Measurements from ENCODE around the gene SNTG2. TPM values are rescaled to one million over a fixed set of nuclear protein-coding genes. Genes with fewer than 3 reads are reported as not detected.
"Not testable (repeated sequence)": the region's sequence is repeated elsewhere in the genome, so short reads cannot be mapped to it uniquely, and the experiment has no call there.

SNTG2 gene
- total and polyA plus RNA-seq, 10 of the 15 experiments (the other 5 are each of a cell fraction or from before 2014, with no cell fraction given): not detected

DNA sequence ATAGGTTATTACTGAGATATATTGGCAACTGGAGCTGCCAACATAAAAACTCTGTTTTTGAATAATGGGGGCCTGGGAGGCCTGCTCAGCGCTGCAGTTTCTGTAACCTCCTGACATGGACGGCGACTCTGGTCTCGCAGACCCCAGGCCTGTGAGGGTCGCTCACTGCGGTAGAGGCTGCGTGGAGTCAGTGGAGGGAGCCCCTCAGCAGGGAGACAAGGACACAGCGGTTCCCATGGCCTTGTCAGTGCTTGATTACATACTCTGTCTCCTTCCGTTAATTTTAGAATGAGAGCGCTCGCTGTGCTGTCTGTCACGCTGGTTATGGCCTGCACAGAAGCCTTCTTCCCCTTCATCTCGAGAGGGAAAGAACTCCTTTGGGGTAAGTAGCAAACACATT lies 463.5 kb downstream of the SNTG2 start:
- Histone ChIP-seq H3K4me1 (ENCODE audit: control insufficient read depth, insufficient read depth, low read length) (no peaks in the 10 kb centered on the region), H3K9ac (ENCODE audit: control insufficient read depth, insufficient read depth, low read length) (no peak overlapping the region), H3K27me3 (replicated peaks in 1 of 2; ENCODE audit: control insufficient read depth in 2 of 2, insufficient read depth in 2 of 2, low read length in 1 of 2) (no peaks in the 10 kb centered on the region), H3K9me3 (replicated peaks; ENCODE audit: control insufficient read depth, insufficient read depth, low read length) (no peaks in the 10 kb centered on the region; the same call in 2 of the 3 replicates), H4K20me1 (ENCODE audit: control insufficient read depth, insufficient read depth) (no peaks in the 10 kb centered on the region), H3K27ac (ENCODE audit: control insufficient read depth, insufficient read depth) (no peak overlapping the region), H3K4me3 (no peak overlapping the region), H2AFZ (ENCODE audit: control insufficient read depth, low read depth, low read length) (no peak overlapping the region), H3K79me2 (ENCODE audit: control insufficient read depth, insufficient read depth, low read length) (no peaks in the 10 kb centered on the region), H3K36me3 (ENCODE audit: control insufficient read depth in 2 of 2, insufficient read depth in 2 of 2, low read length in 1 of 2) (no peaks in the 10 kb centered on the region), H3K4me2 (ENCODE audit: control insufficient read depth, insufficient read depth) (no peak overlapping the region)
- WGBS (ENCODE audit: insufficient coverage, insufficient replicate concordance, low lambda C conversion rate, missing lambda C conversion rate): 60% methylated on average over 13 of the region's 13 CpGs
- in situ Hi-C loops (cut with MboI) (no loop called here), intact Hi-C loops (cut with micrococcal nuclease; ENCODE audit: unreplicated experiment) (no loop called here)
- SMC1A ChIA-PET (ENCODE audit: uncharacterized antibody, unreplicated experiment): no interaction called here
- no TSS peak for BruUV-seq (replicated peaks)
- ATAC-seq (no peak), FAIRE-seq (no peak), DNase-seq (ENCODE audit: low read depth, low spot score) (no peak)
- TF ChIP-seq ZBED1 (IDR thresholded peaks at IDR 0.05; ENCODE audit: borderline replicate concordance) (no peak), JUND (IDR thresholded peaks at IDR 0.05; ENCODE audit: low read depth, low read length) (no peak), POU2F2 (IDR thresholded peaks at IDR 0.05; ENCODE audit: borderline replicate concordance, low read depth, low read length) (no peak), ESRRA (IDR thresholded peaks at IDR 0.05; ENCODE audit: low read length) (no peak), NR2F1 (conservative IDR thresholded peaks at IDR 0.05) (no peak), E4F1 (IDR thresholded peaks at IDR 0.05; ENCODE audit: borderline replicate concordance, partially characterized antibody) (no peak)
- POLR2A ChIA-PET: no interaction called here
- RAD21 ChIA-PET (ENCODE audit: unreplicated experiment): no interaction called here
- CTCF ChIA-PET: no interaction called here

- intact Hi-C loops (cut with micrococcal nuclease; ENCODE audit: unreplicated experiment); RAD21 ChIA-PET (ENCODE audit: unreplicated experiment); H3K36me3 ChIP-seq (ENCODE audit: control insufficient read depth in 2 of 2, insufficient read depth in 2 of 2, low read length in 1 of 2); H4K20me1 ChIP-seq (ENCODE audit: control insufficient read depth, insufficient read depth); H3K27me3 ChIP-seq (replicated peaks in 1 of 2; ENCODE audit: control insufficient read depth in 2 of 2, insufficient read depth in 2 of 2, low read length in 1 of 2); BruUV-seq (replicated peaks); DNase-seq (ENCODE audit: low read depth, low spot score); in situ Hi-C loops (cut with MboI); H3K4me1 ChIP-seq (ENCODE audit: control insufficient read depth, insufficient read depth, low read length); CTCF ChIA-PET; H3K4me2 ChIP-seq (ENCODE audit: control insufficient read depth, insufficient read depth); SMC1A ChIA-PET (ENCODE audit: uncharacterized antibody, unreplicated experiment); H3K4me3 ChIP-seq; H3K9ac ChIP-seq (ENCODE audit: control insufficient read depth, insufficient read depth, low read length); H3K9me3 ChIP-seq (replicated peaks; ENCODE audit: control insufficient read depth, insufficient read depth, low read length); H3K27ac ChIP-seq (ENCODE audit: control insufficient read depth, insufficient read depth); H3K79me2 ChIP-seq (ENCODE audit: control insufficient read depth, insufficient read depth, low read length); ATAC-seq; POLR2A ChIA-PET; FAIRE-seq; H2AFZ ChIP-seq (ENCODE audit: control insufficient read depth, low read depth, low read length): not testable (repeated sequence)
- WGBS (ENCODE audit: insufficient coverage, insufficient replicate concordance, low lambda C conversion rate, missing lambda C conversion rate): 23% methylated on average over 7 of the region's 11 CpGs
These were observed 464.3 kb downstream of the SNTG2 start for GRCh38 chr2:1414901-1415300.
